Endothelial cell of umbilical vein (primary cell): ENCODE measurements around the gene C12orf60. TPM values are rescaled to one million over a fixed set of nuclear protein-coding genes. Genes with fewer than 3 reads are reported as not detected.

Source experiments
- BruUV-seq: library from RNA; stranded (reverse); fragments of 400-500 nt; replicated peaks from 2 replicates; lab custom pipeline; 2021; lab: Mats Ljungman, UMichigan
- CTCF ChIA-PET: fragments of 300-600, 350-600 bp; sonication (Branson Sonifier 250); formaldehyde crosslinking; loops from one replicate; lab custom pipeline; 2021; ENCODE audit warnings: antibody characterized with exemption, inconsistent platforms; lab: Charles Lee
- POLR2A ChIA-PET: fragments of 300-600, 350-600 bp; sonication (Branson Sonifier 250); formaldehyde crosslinking; loops from one replicate; lab custom pipeline; 2021; ENCODE audit warnings: antibody characterized with exemption, inconsistent platforms; lab: Charles Lee
- DNase-seq: peaks from one replicate; pipeline ENCODE4 v3.0.0-alpha.2; 2011; ENCODE audit warnings: low read depth, low spot score
- FAIRE-seq: peaks from 2 replicates; lab custom pipeline; 2011; peaks lifted over from hg19 to GRCh38; lab: Jason Lieb, UNC
- H2AFZ ChIP-seq: 2 replicates; pipeline ENCODE4 v1.6.0; 2012; ENCODE audit warnings: low read depth, low read length, control low read depth, inconsistent platforms
- H3K27ac ChIP-seq: 2 replicates; pipeline ENCODE4 v1.5.1; 2011; ENCODE audit warnings: low read depth, mild to moderate bottlenecking, control low read depth, low read length, moderate library complexity; ENCODE audit not compliant: insufficient read depth
- H3K27me3 ChIP-seq, 2 experiments: 2 replicates each; pipeline versions ENCODE4 v1.6.0 to v1.6.1; 2011; ENCODE audit warnings: low read length in 2 of 2, mixed read lengths in 1 of 2; ENCODE audit not compliant: control insufficient read depth in 2 of 2, insufficient read depth in 2 of 2
- H3K36me3 ChIP-seq, 2 experiments: 2 replicates in 1 of 2; 3 replicates in 1 of 2; pipeline ENCODE4 v1.5.1; 2011; ENCODE audit warnings: low read length in 2 of 2, mild to moderate bottlenecking in 1 of 2, moderate library complexity in 1 of 2; ENCODE audit not compliant: control insufficient read depth in 2 of 2, insufficient read depth in 2 of 2; ENCODE audit errors: extremely low read depth in 1 of 2
- H3K4me1 ChIP-seq: 3 replicates; pipeline ENCODE4 v1.5.1; 2011; ENCODE audit warnings: mild to moderate bottlenecking, low read length; ENCODE audit not compliant: control insufficient read depth, insufficient read depth; ENCODE audit errors: extremely low read depth
- H3K4me2 ChIP-seq: 2 replicates; pipeline ENCODE4 v1.6.1; 2011; ENCODE audit warnings: low read length, control low read depth, mixed read lengths; ENCODE audit not compliant: insufficient read depth
- H3K4me3 ChIP-seq, 3 experiments: fragments of 200-600 bp in 1 of 3; sonication (generic), shearing (Covaris generic) in 1 of 3; replicated peaks in 1 of 3; 2 replicates each; pipeline ENCODE4 v1.5.1; 2011 to 2016; ENCODE audit warnings: control low read depth in 3 of 3, low read length in 3 of 3, mild to moderate bottlenecking in 2 of 3, inconsistent platforms in 1 of 3, low read depth in 1 of 3, moderate library complexity in 1 of 3; ENCODE audit not compliant: insufficient read depth in 1 of 3
- H3K79me2 ChIP-seq: 2 replicates; pipeline ENCODE4 v1.6.0; 2012; ENCODE audit warnings: low read length, inconsistent platforms; ENCODE audit not compliant: control insufficient read depth, insufficient read depth
- H3K9ac ChIP-seq: replicated peaks from 2 replicates; pipeline ENCODE3; 2011; ENCODE audit warnings: low read length, control low read depth; ENCODE audit not compliant: insufficient read depth; ENCODE audit errors: extremely low read depth
- H3K9me1 ChIP-seq: replicated peaks from 3 replicates; pipeline ENCODE4 v1.6.0; 2011; ENCODE audit warnings: mild to moderate bottlenecking, low read length; ENCODE audit not compliant: control insufficient read depth, insufficient read depth; ENCODE audit errors: extremely low read depth
- H3K9me3 ChIP-seq: replicated peaks from 2 replicates; pipeline ENCODE4 v1.5.1; 2012; ENCODE audit warnings: low read length, inconsistent platforms; ENCODE audit not compliant: control insufficient read depth, insufficient read depth
- H4K20me1 ChIP-seq: replicated peaks from 2 replicates; pipeline ENCODE3; 2011; ENCODE audit warnings: mild to moderate bottlenecking, low read length; ENCODE audit not compliant: control insufficient read depth, insufficient read depth; ENCODE audit errors: extremely low read depth
- EZH2 ChIP-seq: IDR thresholded peaks from 2 replicates; pipeline ENCODE4 v1.6.1; 2012; ENCODE audit warnings: borderline replicate concordance, low read depth, mild to moderate bottlenecking, moderate library complexity, low read length, inconsistent platforms; ENCODE audit not compliant: severe bottlenecking
- FOS ChIP-seq: IDR thresholded peaks from 2 replicates; pipeline ENCODE4 v1.6.1; 2011; ENCODE audit warnings: mild to moderate bottlenecking, low read length, moderate library complexity, borderline replicate concordance; ENCODE audit not compliant: insufficient read depth
- GATA2 ChIP-seq: IDR thresholded peaks from 2 replicates; pipeline ENCODE4 v1.7.0; 2011; ENCODE audit warnings: low read depth, mild to moderate bottlenecking, moderate library complexity, mixed read lengths, low read length; ENCODE audit not compliant: insufficient read length, insufficient read depth
- JUN ChIP-seq: IDR thresholded peaks from 2 replicates; pipeline ENCODE4 v1.6.1; 2011; ENCODE audit warnings: borderline replicate concordance, low read depth; ENCODE audit not compliant: insufficient read length, insufficient read depth
- MYC ChIP-seq: IDR thresholded peaks from one replicate; pipeline ENCODE4 v1.6.1; 2011; ENCODE audit warnings: mild to moderate bottlenecking, low read depth, low read length
- POLR2A ChIP-seq: IDR thresholded peaks from 2 replicates; pipeline ENCODE4 v1.6.1; 2012; ENCODE audit warnings: low read depth, mild to moderate bottlenecking, control low read depth, low read length
- POLR2AphosphoS5 ChIP-seq: IDR thresholded peaks from 2 replicates; pipeline ENCODE4 v1.6.1; 2012; ENCODE audit warnings: low read depth, mild to moderate bottlenecking, control low read depth, low read length, moderate library complexity; ENCODE audit not compliant: insufficient read depth
- dilution Hi-C: fragments of 300-500 bp; cut with MboI; formaldehyde crosslinking; loops from one replicate; pipeline ENCODE4 v1.15.0; 2019; ENCODE audit warnings: low sequenced_read_pairs; ENCODE audit not compliant: extremely low pct_ligation_motif_present
- intact Hi-C: fragments of 100-400 bp; cut with micrococcal nuclease; formaldehyde crosslinking; loops from one replicate; pipeline ENCODE4 v1.10.0; 2022
- polyA plus RNA-seq, 4 experiments: library from polyadenylated mRNA; depleted of rRNA in 3 of 4; stranded (reverse) in 3 of 4; unstranded in 1 of 4; fragments of >200 nt; gene quantifications; 2 replicates each; pipeline versions ENCODE4 v1.2.1 to v1.2.3, GENCODE V29; 2011 to 2012; ENCODE audit warnings: missing spikeins in 1 of 4
- total RNA-seq: library from RNA; stranded (reverse); gene quantifications from 2 replicates; pipeline ENCODE4 v1.2.3, GENCODE V29; 2021
- TF ChIP-seq, protein P1 (sequence below), 2 donors: IDR thresholded peaks; 1 replicate in 1 of 2; 2 replicates in 1 of 2; pipeline ENCODE4 v1.5.1; 2011; ENCODE audit warnings: low read length in 2 of 2, mild to moderate bottlenecking in 2 of 2, moderate library complexity in 2 of 2, control low read depth in 1 of 2, inconsistent platforms in 1 of 2, low read depth in 1 of 2; ENCODE audit not compliant: insufficient read depth in 1 of 2; ENCODE audit errors: extremely low read depth in 1 of 2
- TF ChIP-seq, protein P2 (sequence below): IDR thresholded peaks from 2 replicates; pipeline ENCODE4 v1.6.1; 2011; ENCODE audit not compliant: insufficient read depth, insufficient read length

The C12orf60 gene
- total and polyA plus RNA-seq, 2 donors (not counting 3 experiments of a cell fraction or from before 2014, with no cell fraction given): 0.52 to 1.3 TPM

DNA sequence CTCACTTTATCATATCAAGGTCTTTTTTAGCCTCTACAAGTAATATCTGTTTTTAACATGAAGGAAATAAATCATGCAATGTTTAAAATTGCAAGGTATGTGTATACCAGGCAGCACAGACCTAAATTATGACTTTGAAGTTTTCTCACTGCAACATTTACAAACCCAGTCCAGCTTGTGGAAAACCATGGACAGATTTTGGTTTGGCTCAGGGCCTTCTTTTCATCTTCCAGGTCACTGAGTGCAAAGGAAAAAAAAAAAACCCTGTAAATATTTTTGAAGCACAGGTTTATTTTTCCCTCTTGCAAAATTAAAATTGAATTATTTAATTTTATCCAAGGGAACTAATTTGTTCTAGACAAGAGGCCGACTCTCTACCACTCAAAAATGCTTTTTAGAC, 68.4 kb downstream of the C12orf60 start:
- dilution Hi-C loops: no loop called here
- no peaks in the 10 kb centered on the region for H3K4me1 ChIP-seq
- no peak overlapping the region for H3K4me2 ChIP-seq
- intact Hi-C loops: no loop called here
- no peaks in the 10 kb centered on the region for H3K27me3 ChIP-seq
- no peak overlapping the region for H3K9ac ChIP-seq
- no peaks in the 10 kb centered on the region for H3K9me1 ChIP-seq
- no TSS peak for BruUV-seq
- H4K20me1 ChIP-seq: no peaks in the 10 kb centered on the region
- no peak for FAIRE-seq
- H3K79me2 ChIP-seq: no peaks in the 10 kb centered on the region
- H3K9me3 ChIP-seq: no peaks in the 10 kb centered on the region
- H3K27ac ChIP-seq: no peak overlapping the region
- no peaks in the 10 kb centered on the region for H3K36me3 ChIP-seq
- DNase-seq: no peak
- ChIA-PET CTCF (no interaction called here), POLR2A (no interaction called here)
- no peak overlapping the region for H2AFZ ChIP-seq
- H3K4me3 ChIP-seq: no peak overlapping the region
- TF ChIP-seq POLR2A: no peak
- TF ChIP-seq, protein P1, sequence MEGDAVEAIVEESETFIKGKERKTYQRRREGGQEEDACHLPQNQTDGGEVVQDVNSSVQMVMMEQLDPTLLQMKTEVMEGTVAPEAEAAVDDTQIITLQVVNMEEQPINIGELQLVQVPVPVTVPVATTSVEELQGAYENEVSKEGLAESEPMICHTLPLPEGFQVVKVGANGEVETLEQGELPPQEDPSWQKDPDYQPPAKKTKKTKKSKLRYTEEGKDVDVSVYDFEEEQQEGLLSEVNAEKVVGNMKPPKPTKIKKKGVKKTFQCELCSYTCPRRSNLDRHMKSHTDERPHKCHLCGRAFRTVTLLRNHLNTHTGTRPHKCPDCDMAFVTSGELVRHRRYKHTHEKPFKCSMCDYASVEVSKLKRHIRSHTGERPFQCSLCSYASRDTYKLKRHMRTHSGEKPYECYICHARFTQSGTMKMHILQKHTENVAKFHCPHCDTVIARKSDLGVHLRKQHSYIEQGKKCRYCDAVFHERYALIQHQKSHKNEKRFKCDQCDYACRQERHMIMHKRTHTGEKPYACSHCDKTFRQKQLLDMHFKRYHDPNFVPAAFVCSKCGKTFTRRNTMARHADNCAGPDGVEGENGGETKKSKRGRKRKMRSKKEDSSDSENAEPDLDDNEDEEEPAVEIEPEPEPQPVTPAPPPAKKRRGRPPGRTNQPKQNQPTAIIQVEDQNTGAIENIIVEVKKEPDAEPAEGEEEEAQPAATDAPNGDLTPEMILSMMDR (IDR thresholded peaks at IDR 0.05; ENCODE audit: extremely low read depth in 1 of 2, insufficient read depth in 1 of 2, low read depth in 1 of 2, low read length in 2 of 2): no peak
- TF ChIP-seq FOS: no peak
- no peak for TF ChIP-seq JUN
- TF ChIP-seq, protein P2, sequence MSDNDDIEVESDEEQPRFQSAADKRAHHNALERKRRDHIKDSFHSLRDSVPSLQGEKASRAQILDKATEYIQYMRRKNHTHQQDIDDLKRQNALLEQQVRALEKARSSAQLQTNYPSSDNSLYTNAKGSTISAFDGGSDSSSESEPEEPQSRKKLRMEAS: no peak
- TF ChIP-seq GATA2: no peak
- no peak for TF ChIP-seq MYC
- TF ChIP-seq EZH2: no peak
- no peak for TF ChIP-seq POLR2AphosphoS5
